SK-N-SH (cell line): Measurements from ENCODE around the gene SPG21. TPM values are rescaled to one million over a fixed set of nuclear protein-coding genes. Genes with fewer than 3 reads are reported as not detected.

Experiments used
- CTCF ChIA-PET: fragments of 300-600, 350-600 bp; formaldehyde crosslinking; extraction: SDS; loops from one replicate; lab custom pipeline; 2021; lab: Yijun Ruan, JAX
- POLR2A ChIA-PET: fragments of 350-600 bp; sonication (Branson Sonifier 250); formaldehyde crosslinking; extraction: SDS; loops from one replicate; lab custom pipeline; 2020; ENCODE audit warnings: antibody characterized with exemption, inconsistent platforms; lab: Yijun Ruan, JAX
- DNase-seq: peaks from one replicate; pipeline ENCODE4 v3.0.0; 2012
- H2AFZ ChIP-seq: fragments of 200-600 bp; sonication (generic); 2 replicates; pipeline ENCODE4 v1.8.1; 2016; ENCODE audit warnings: antibody characterized with exemption, mild to moderate bottlenecking, low read depth
- H3F3A ChIP-seq: fragments of 200-600 bp; sonication (generic); replicated peaks from 2 replicates; pipeline ENCODE3; 2016; ENCODE audit warnings: antibody characterized with exemption, mild to moderate bottlenecking; ENCODE audit not compliant: insufficient read depth
- H3K27ac ChIP-seq, 2 experiments: fragments of 200-500 bp in 1 of 2; fragments of 200-600 bp in 1 of 2; sonication (Bioruptor generic) in 1 of 2; sonication (generic), shearing (Covaris generic) in 1 of 2; 2 replicates each; pipeline versions ENCODE4 v1.5.1 to v1.6.1; 2014 to 2016; ENCODE audit warnings: low read depth in 2 of 2, inconsistent platforms in 1 of 2, low read length in 1 of 2, mild to moderate bottlenecking in 1 of 2, mixed read lengths in 1 of 2
- H3K27me3 ChIP-seq: fragments of 200-600 bp; sonication (generic), shearing (Covaris generic); 2 replicates; pipeline ENCODE4 v1.6.1; 2016; ENCODE audit warnings: mixed run types; ENCODE audit not compliant: insufficient read depth
- H3K36me3 ChIP-seq, 2 experiments: fragments of 200-500 bp in 1 of 2; fragments of 200-600 bp in 1 of 2; sonication (Bioruptor generic) in 1 of 2; sonication (generic) in 1 of 2; replicated peaks in 1 of 2; 2 replicates each; pipeline versions ENCODE3 to v1.5.1; 2014 to 2016; ENCODE audit warnings: low read length in 1 of 2, mild to moderate bottlenecking in 1 of 2; ENCODE audit not compliant: insufficient read depth in 2 of 2, control insufficient read depth in 1 of 2
- H3K4me1 ChIP-seq, 2 experiments: fragments of 200-500 bp in 1 of 2; fragments of 200-600 bp in 1 of 2; sonication (Bioruptor generic) in 1 of 2; sonication (generic), shearing (Covaris generic) in 1 of 2; 2 replicates each; pipeline versions ENCODE4 v1.5.1 to v1.6.1; 2014 to 2016; ENCODE audit warnings: low read depth in 1 of 2, low read length in 1 of 2, mixed run types in 1 of 2; ENCODE audit not compliant: insufficient read depth in 2 of 2, control insufficient read depth in 1 of 2
- H3K4me2 ChIP-seq: fragments of 200-600 bp; sonication (generic), shearing (Covaris generic); 2 replicates; pipeline ENCODE4 v1.6.1; 2017; ENCODE audit warnings: mixed run types
- H3K4me3 ChIP-seq, 2 experiments: fragments of 200-500 bp in 1 of 2; fragments of 200-600 bp in 1 of 2; sonication (Bioruptor generic) in 1 of 2; sonication (generic), shearing (Covaris generic) in 1 of 2; 2 replicates each; pipeline versions ENCODE4 v1.5.1 to v1.8.1; 2014 to 2016; ENCODE audit warnings: low read depth in 2 of 2, inconsistent platforms in 1 of 2, low read length in 1 of 2, mild to moderate bottlenecking in 1 of 2, mixed read lengths in 1 of 2, moderate library complexity in 1 of 2
- H3K79me2 ChIP-seq: fragments of 200-600 bp; sonication (generic); 2 replicates; pipeline ENCODE4 v1.8.1; 2017; ENCODE audit warnings: mild to moderate bottlenecking; ENCODE audit not compliant: insufficient read depth
- H3K9ac ChIP-seq: fragments of 200-600 bp; sonication (generic); 2 replicates; pipeline ENCODE4 v1.6.1; 2017; ENCODE audit warnings: mixed run types
- H3K9me2 ChIP-seq: fragments of 200-600 bp; sonication (generic); 2 replicates; pipeline ENCODE4 v1.6.1; 2017; ENCODE audit warnings: mixed run types
- H3K9me3 ChIP-seq: fragments of 200-600 bp; sonication (generic); 2 replicates; pipeline ENCODE4 v1.6.1; 2017; ENCODE audit warnings: mixed run types, mild to moderate bottlenecking, moderate library complexity
- H4K20me1 ChIP-seq: fragments of 200-600 bp; sonication (generic); 2 replicates; pipeline ENCODE4 v1.6.1; 2017; ENCODE audit warnings: mild to moderate bottlenecking, mixed run types; ENCODE audit not compliant: insufficient read depth
- ELF1 ChIP-seq: IDR thresholded peaks from 2 replicates; pipeline ENCODE4 v1.4.0; 2012
- EP300 ChIP-seq, 2 experiments: IDR thresholded peaks; 2 replicates each; pipeline versions ENCODE4 v1.4.0 to v1.6.1; 2012; ENCODE audit warnings: borderline replicate concordance in 1 of 2, low read depth in 1 of 2, low read length in 1 of 2
- FOXJ3 ChIP-seq: sonication (generic); formaldehyde crosslinking; IDR thresholded peaks from 2 replicates; pipeline ENCODE4 v1.5.1; 2020; ENCODE audit warnings: mild to moderate bottlenecking, missing genetic modification reagents
- GABPA ChIP-seq: IDR thresholded peaks from 2 replicates; pipeline ENCODE4 v1.4.0; 2012; ENCODE audit warnings: low read depth, mild to moderate bottlenecking
- GATA2 ChIP-seq: sonication (generic); formaldehyde crosslinking; IDR thresholded peaks from 2 replicates; pipeline ENCODE4 v1.5.0; 2020; ENCODE audit warnings: mild to moderate bottlenecking, missing genetic modification reagents
- MAX ChIP-seq: IDR thresholded peaks from 2 replicates; pipeline ENCODE4 v1.4.0; 2012; ENCODE audit warnings: low read depth
- MEF2A ChIP-seq: IDR thresholded peaks from 2 replicates; pipeline ENCODE4 v1.4.0; 2012; ENCODE audit warnings: low read depth, borderline replicate concordance
- NRF1 ChIP-seq: IDR thresholded peaks from 2 replicates; pipeline ENCODE4 v1.6.1; 2012; ENCODE audit warnings: low read depth, mild to moderate bottlenecking, low read length
- POLR2AphosphoS5 ChIP-seq: IDR thresholded peaks from 2 replicates; pipeline ENCODE4 v1.6.1; 2012; ENCODE audit warnings: low read depth, low read length
- RCOR1 ChIP-seq: fragments of 150-350 bp; IDR thresholded peaks from 2 replicates; pipeline ENCODE4 v1.6.1; 2017; ENCODE audit warnings: antibody characterized with exemption, low read length
- RFX5 ChIP-seq: IDR thresholded peaks from 2 replicates; pipeline ENCODE4 v1.6.1; 2012; ENCODE audit warnings: mild to moderate bottlenecking, improper control_type of control experiment, low read length
- RXRA ChIP-seq: IDR thresholded peaks from 2 replicates; pipeline ENCODE4 v1.4.0; 2012; ENCODE audit warnings: low read depth, mild to moderate bottlenecking, borderline replicate concordance
- SMC3 ChIP-seq: IDR thresholded peaks from 2 replicates; pipeline ENCODE4 v1.6.1; 2012; ENCODE audit warnings: low read depth, low read length, improper control_type of control experiment
- TCF12 ChIP-seq: IDR thresholded peaks from 2 replicates; pipeline ENCODE4 v1.4.0; 2012
- YY1 ChIP-seq: IDR thresholded peaks from 2 replicates; pipeline ENCODE4 v1.4.0; 2012; ENCODE audit warnings: low read depth, mild to moderate bottlenecking
- WGBS: methylation state at CpG from one replicate; pipeline ENCODE4 v1.1.6; 2017; ENCODE audit warnings: low lambda C conversion rate; 5-methylcytosine and 5-hydroxymethylcytosine counted together
- polyA plus RNA-seq, 3 experiments: library from polyadenylated mRNA; depleted of rRNA; stranded (reverse); fragments of >200 nt; gene quantifications; 2 replicates each; pipeline ENCODE4 v1.2.3, GENCODE V29; 2012
- TF ChIP-seq, protein P1 (sequence below): fragments of 150-350 bp; IDR thresholded peaks from 2 replicates; pipeline ENCODE4 v1.6.1; 2016; ENCODE audit warnings: mild to moderate bottlenecking, low read depth, low read length
- TF ChIP-seq, protein P2 (sequence below): fragments of 150-350 bp; IDR thresholded peaks from 2 replicates; pipeline ENCODE4 v1.6.1; 2017; ENCODE audit warnings: antibody characterized with exemption, low read length, low read depth, borderline replicate concordance
- TF ChIP-seq, protein P3 (sequence below): IDR thresholded peaks from 2 replicates; pipeline ENCODE4 v1.4.0; 2012; ENCODE audit warnings: low read depth, borderline replicate concordance

Gene SPG21
- polyA plus RNA-seq, 1 of the 3 experiments (the other 2 are of a cell fraction), result 56.5 TPM

GRCh38 chr15:64917211-64917610 is 72.5 kb downstream of the SPG21 start:
- POLR2A ChIA-PET, result no interaction called here
- H4K20me1 ChIP-seq, result no peaks in the 10 kb centered on the region
- no peaks in the 10 kb centered on the region for H3K36me3 ChIP-seq
- DNase-seq, result peak; percentile 26
- TF ChIP-seq ELF1 (no peak), MEF2A (no peak), RFX5 (no peak), GATA2 (CRISPR knock-in tag) (no peak), TCF12 (no peak), RCOR1 (no peak), MAX (no peak), NRF1 (no peak), RXRA (no peak), POLR2AphosphoS5 (no peak), GABPA (no peak), FOXJ3 (CRISPR knock-in tag) (no peak), SMC3 (no peak), EP300 (IDR thresholded peaks at IDR 0.05; ENCODE audit: borderline replicate concordance in 1 of 2, low read depth in 1 of 2, low read length in 1 of 2) (no peak), YY1 (no peak)
- TF ChIP-seq, protein P1, sequence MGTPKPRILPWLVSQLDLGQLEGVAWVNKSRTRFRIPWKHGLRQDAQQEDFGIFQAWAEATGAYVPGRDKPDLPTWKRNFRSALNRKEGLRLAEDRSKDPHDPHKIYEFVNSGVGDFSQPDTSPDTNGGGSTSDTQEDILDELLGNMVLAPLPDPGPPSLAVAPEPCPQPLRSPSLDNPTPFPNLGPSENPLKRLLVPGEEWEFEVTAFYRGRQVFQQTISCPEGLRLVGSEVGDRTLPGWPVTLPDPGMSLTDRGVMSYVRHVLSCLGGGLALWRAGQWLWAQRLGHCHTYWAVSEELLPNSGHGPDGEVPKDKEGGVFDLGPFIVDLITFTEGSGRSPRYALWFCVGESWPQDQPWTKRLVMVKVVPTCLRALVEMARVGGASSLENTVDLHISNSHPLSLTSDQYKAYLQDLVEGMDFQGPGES, result no peak
- TF ChIP-seq, protein P2, sequence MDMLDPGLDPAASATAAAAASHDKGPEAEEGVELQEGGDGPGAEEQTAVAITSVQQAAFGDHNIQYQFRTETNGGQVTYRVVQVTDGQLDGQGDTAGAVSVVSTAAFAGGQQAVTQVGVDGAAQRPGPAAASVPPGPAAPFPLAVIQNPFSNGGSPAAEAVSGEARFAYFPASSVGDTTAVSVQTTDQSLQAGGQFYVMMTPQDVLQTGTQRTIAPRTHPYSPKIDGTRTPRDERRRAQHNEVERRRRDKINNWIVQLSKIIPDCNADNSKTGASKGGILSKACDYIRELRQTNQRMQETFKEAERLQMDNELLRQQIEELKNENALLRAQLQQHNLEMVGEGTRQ, result no peak
- TF ChIP-seq, protein P3, sequence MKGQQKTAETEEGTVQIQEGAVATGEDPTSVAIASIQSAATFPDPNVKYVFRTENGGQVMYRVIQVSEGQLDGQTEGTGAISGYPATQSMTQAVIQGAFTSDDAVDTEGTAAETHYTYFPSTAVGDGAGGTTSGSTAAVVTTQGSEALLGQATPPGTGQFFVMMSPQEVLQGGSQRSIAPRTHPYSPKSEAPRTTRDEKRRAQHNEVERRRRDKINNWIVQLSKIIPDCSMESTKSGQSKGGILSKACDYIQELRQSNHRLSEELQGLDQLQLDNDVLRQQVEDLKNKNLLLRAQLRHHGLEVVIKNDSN, result no peak
- no peaks in the 10 kb centered on the region for H3K9me3 ChIP-seq
- no peak overlapping the region for H2AFZ ChIP-seq
- H3K9me2 ChIP-seq, result no peaks in the 10 kb centered on the region
- H3K4me1 ChIP-seq, result peaks cover 0 to 23% of the 10 kb centered on the region in 2 experiments; a peak in 1 of 4 replicates
- H3K4me2 ChIP-seq, result no peak overlapping the region
- no peaks in the 10 kb centered on the region for H3K27me3 ChIP-seq
- H3K27ac ChIP-seq, result peak overlapping the region in 1 of 2 experiments; percentile 8; a peak in 2 of 4 replicates
- no CpG with 5 or more reads among the region's 9 CpGs for WGBS
- no peak overlapping the region for H3K9ac ChIP-seq
- CTCF ChIA-PET, result no interaction called here
- no peaks in the 10 kb centered on the region for H3F3A ChIP-seq
- H3K4me3 ChIP-seq, result no peak overlapping the region
- H3K79me2 ChIP-seq, result no peaks in the 10 kb centered on the region
